Stomach (tissue), 9 donors: Measurements from ENCODE around the gene RAB20. TPM values are rescaled to one million over a fixed set of nuclear protein-coding genes. Genes with fewer than 3 reads are reported as not detected.
"Not testable (repeated sequence)": the region's sequence is repeated elsewhere in the genome, so short reads cannot be mapped to it uniquely, and the experiment has no call there.

Experiments used
- DNase-seq, 2 donors: peaks; one replicate each; pipeline versions ENCODE4 v3.0.0 to v3.0.0-alpha.2; 2013 to 2019
- H3K27ac ChIP-seq, 5 donors: fragments of 200-600 bp in 4 of 5; sonication (generic) in 4 of 5; one replicate each; pipeline ENCODE4 v1.5.1; 2013 to 2019; ENCODE audit warnings: mild to moderate bottlenecking in 1 of 5, moderate library complexity in 1 of 5
- H3K27me3 ChIP-seq, 3 donors: fragments of 200-600 bp; sonication (generic); one replicate each; pipeline ENCODE4 v1.5.1; 2017 to 2019; ENCODE audit warnings: mixed run types in 1 of 3
- H3K36me3 ChIP-seq, 4 donors: fragments of 200-600 bp; sonication (generic); 1 replicate in 3 of 4; 2 replicates in 1 of 4; pipeline ENCODE4 v1.5.1; 2016 to 2019
- H3K4me1 ChIP-seq, 4 donors: fragments of 200-600 bp; sonication (generic); one replicate each; pipeline ENCODE4 v1.5.1; 2016 to 2019
- H3K4me3 ChIP-seq, 4 donors: fragments of 200-600 bp; sonication (generic) in 3 of 4; one replicate each; pipeline ENCODE4 v1.5.1; 2016 to 2019; ENCODE audit warnings: mild to moderate bottlenecking in 1 of 4
- H3K9me3 ChIP-seq, 4 donors: fragments of 200-600 bp; sonication (generic); one replicate each; pipeline ENCODE4 v1.5.1; 2016 to 2019
- CTCF ChIP-seq, 7 experiments: fragments of 450-650 bp in 4 of 7; fragments of 200-600 bp in 3 of 7; sonication (generic) in 3 of 7; IDR thresholded peaks; one replicate each; pipeline ENCODE4 v1.5.1; 2016 to 2019; ENCODE audit warnings: antibody characterized with exemption in 7 of 7, control low read depth in 2 of 7, mild to moderate bottlenecking in 1 of 7
- EP300 ChIP-seq: sonication (generic); formaldehyde crosslinking; IDR thresholded peaks from one replicate; pipeline ENCODE4 v1.6.1; 2017; ENCODE audit warnings: antibody characterized with exemption
- POLR2A ChIP-seq, 4 donors: fragments of 450-650 bp; IDR thresholded peaks; one replicate each; pipeline ENCODE4 v1.6.1; 2016; ENCODE audit warnings: antibody characterized with exemption in 4 of 4, control low read depth in 2 of 4, mild to moderate bottlenecking in 1 of 4, moderate library complexity in 1 of 4
- POLR2AphosphoS5 ChIP-seq, 3 donors: sonication (generic); formaldehyde crosslinking; IDR thresholded peaks; one replicate each; pipeline ENCODE4 v1.6.1; 2016; ENCODE audit warnings: antibody characterized with exemption in 3 of 3
- WGBS, 5 donors: extraction: QIAGEN DNeasy Blood & Tissue Kit in 3 of 5; methylation state at CpG; one replicate each; pipeline versions ENCODE4 v1.1.5 to v1.1.7; 2013 to 2018; 5-methylcytosine and 5-hydroxymethylcytosine counted together
- intact Hi-C: fragments of 100-400 bp; cut with DNase I; formaldehyde crosslinking; loops from one replicate; pipeline ENCODE4 v1.15.1; 2023; ENCODE audit warnings: low total_unique reads
- polyA plus RNA-seq, 3 donors: library from polyadenylated mRNA; stranded (reverse); fragments of 200-250 nt; gene quantifications; one replicate each; pipeline ENCODE4 v1.2.3, GENCODE V29; 2013
- total RNA-seq, 5 donors: library from RNA; depleted of rRNA; stranded (reverse); fragments of >200 nt; gene quantifications; one replicate each; pipeline versions ENCODE4 v1.1.0 to v1.2.3, GENCODE V29; 2014 to 2016
- donor health status: healthy with polysubstance abuse.
- donor health status: Bipolar disorder and iron deficiency.
- donor health status: healthy.

Gene RAB20
- total and polyA plus RNA-seq, 8 donors: 11.7 to 44.6 (median 29.5) TPM

GRCh38 chr13:110500341-110500740 is 61.2 kb downstream of the RAB20 start:
- Histone ChIP-seq H3K4me1 (peaks cover 0 to 11% (median under 1%) of the 10 kb centered on the region in 4 donors), H3K27me3 (no peaks in the 10 kb centered on the region), H3K36me3 (peaks cover 46 to 98% (median 94%) of the 10 kb centered on the region in 4 donors), H3K4me3 (no peak overlapping the region), H3K9me3 (peaks cover 0 to 5% (median 0%) of the 10 kb centered on the region in 4 donors), H3K27ac (no peak overlapping the region)
- TF ChIP-seq POLR2AphosphoS5 (IDR thresholded peaks at IDR 0.05): no peak
- TF ChIP-seq POLR2A (IDR thresholded peaks at IDR 0.05): no peak
- TF ChIP-seq EP300: no peak
- no peak for TF ChIP-seq CTCF (IDR thresholded peaks at IDR 0.05)
- WGBS, 5 donors: 86 to 93% (median 89%) methylated on average over 3 of the region's 3 CpGs
- intact Hi-C loops: no loop called here
- no peak for DNase-seq

- DNase-seq: no peak
- H3K4me1 ChIP-seq: peaks cover 0 to 11% (median 0%) of the 10 kb centered on the region in 4 donors
- intact Hi-C loops: no loop called here
- H3K27ac ChIP-seq: no peak overlapping the region
- peaks cover 0 to 5% (median 0%) of the 10 kb centered on the region in 4 donors for H3K9me3 ChIP-seq
- H3K27me3 ChIP-seq: no peaks in the 10 kb centered on the region
- WGBS, 5 donors: 83 to 91% (median 88%) methylated on average over 10 of the region's 10 CpGs
- no peak overlapping the region for H3K4me3 ChIP-seq
- TF ChIP-seq EP300: no peak
- H3K36me3 ChIP-seq: peaks cover 50 to 99% (median 95%) of the 10 kb centered on the region in 4 donors
Measured at GRCh38 chr13:110499621-110500281, 61.8 kb downstream of the RAB20 start.

- DNase-seq: no peak
- Histone ChIP-seq H3K4me1 (peaks cover 0 to under 1% (median 0%) of the 10 kb centered on the region in 4 donors), H3K36me3 (peaks cover 43 to 98% (median 91%) of the 10 kb centered on the region in 4 donors), H3K4me3 (no peak overlapping the region), H3K27me3 (no peaks in the 10 kb centered on the region), H3K27ac (no peak overlapping the region), H3K9me3 (peaks cover 0 to 5% (median 0%) of the 10 kb centered on the region in 4 donors)
- intact Hi-C loops: no loop called here
- 88 to 96% (median 91%) methylated on average over 10 of the region's 10 CpGs for WGBS, 5 donors
- no peak for TF ChIP-seq EP300
- TF ChIP-seq CTCF (IDR thresholded peaks at IDR 0.05): no peak
- no peak for TF ChIP-seq POLR2A (IDR thresholded peaks at IDR 0.05)
- TF ChIP-seq POLR2AphosphoS5 (IDR thresholded peaks at IDR 0.05): no peak
Measured at GRCh38 chr13:110498765-110499164, 62.8 kb downstream of the RAB20 start.

- no peaks in the 10 kb centered on the region for H3K4me1 ChIP-seq
- intact Hi-C loops: no loop called here
- DNase-seq: no peak
- H3K9me3 ChIP-seq: peaks cover 0 to 5% (median 0%) of the 10 kb centered on the region in 4 donors
- H3K4me3 ChIP-seq: no peak overlapping the region
- TF ChIP-seq POLR2AphosphoS5 (IDR thresholded peaks at IDR 0.05): no peak
- no peak for TF ChIP-seq POLR2A (IDR thresholded peaks at IDR 0.05)
- TF ChIP-seq EP300: no peak
- TF ChIP-seq CTCF (IDR thresholded peaks at IDR 0.05): no peak
- H3K36me3 ChIP-seq: peaks cover 38 to 98% (median 91%) of the 10 kb centered on the region in 4 donors
- WGBS, 5 donors: 82 to 88% (median 87%) methylated on average over 5 of the region's 5 CpGs
- no peak overlapping the region for H3K27ac ChIP-seq
- H3K27me3 ChIP-seq: no peaks in the 10 kb centered on the region
Measured at GRCh38 chr13:110498327-110498726, 63.2 kb downstream of the RAB20 start.

- intact Hi-C loops, H3K4me1 ChIP-seq, DNase-seq, H3K9me3 ChIP-seq, H3K27me3 ChIP-seq, H3K27ac ChIP-seq, H3K4me3 ChIP-seq: not testable (repeated sequence)
- H3K36me3 ChIP-seq: peaks cover 40 to 98% (median 91%) of the 10 kb centered on the region in 4 donors
- WGBS, 5 donors: 94 to 99% (median 97%) methylated on average over 3 of the region's 3 CpGs
Measured at GRCh38 chr13:110497896-110498295, 63.6 kb downstream of the RAB20 start.
